NCI-H2107 treated with DMSO at 0.1 percent for 48 hours (cell line): Measurements from ENCODE around the gene ABCC6.
A peak's percentile ranks its signal among the peaks of the same experiment; 100 is the strongest.

Experiments
- DNase-seq: peaks from one replicate; lab custom pipeline; 2025; ENCODE audit not compliant: unreplicated experiment; lab: John Stamatoyannopoulos, UW

ABCC6 gene

GRCh38 chr16:16143931-16144330, 79.4 kb downstream of the ABCC6 start:
- no peak for DNase-seq

GRCh38 chr16:16143038-16143763, 80.1 kb downstream of the ABCC6 start:
- DNase-seq = no peak

- no peak for DNase-seq
Observed at GRCh38 chr16:16141784-16142396, 81.4 kb downstream of the ABCC6 start.

- DNase-seq = no peak
Observed at GRCh38 chr16:16141141-16141540, 82.2 kb downstream of the ABCC6 start.

- DNase-seq = no peak
Observed at GRCh38 chr16:16140537-16140936, 82.8 kb downstream of the ABCC6 start.

GRCh38 chr16:16139806-16140205, 83.5 kb downstream of the ABCC6 start:
- DNase-seq = no peak

- DNase-seq = no peak
Observed at GRCh38 chr16:16139061-16139460, 84.2 kb downstream of the ABCC6 start.

GRCh38 chr16:16138034-16138635, 85.2 kb downstream of the ABCC6 start:
- DNase-seq = no peak

- no peak for DNase-seq
Observed at GRCh38 chr16:16137110-16137509, 86.2 kb downstream of the ABCC6 start.

GRCh38 chr16:16136588-16136987, 86.7 kb downstream of the ABCC6 start:
- no peak for DNase-seq

- no peak for DNase-seq
Observed at GRCh38 chr16:16133943-16134604, 89.2 kb downstream of the ABCC6 start.

- DNase-seq = no peak
Observed at GRCh38 chr16:16131659-16132058, 91.6 kb downstream of the ABCC6 start.

GRCh38 chr16:16131204-16131603, 92.1 kb downstream of the ABCC6 start:
- DNase-seq = no peak

GRCh38 chr16:16127469-16128116, 95.7 kb downstream of the ABCC6 start:
- peak; percentile 7 for DNase-seq

GRCh38 chr16:16126896-16127295, 96.4 kb downstream of the ABCC6 start:
- no peak for DNase-seq

GRCh38 chr16:16124974-16125373, 98.3 kb downstream of the ABCC6 start:
- DNase-seq = no peak

- DNase-seq = no peak
Observed at GRCh38 chr16:16124438-16124837, 98.9 kb downstream of the ABCC6 start.

GRCh38 chr16:16122264-16122663, 101.0 kb downstream of the ABCC6 start:
- no peak for DNase-seq

GRCh38 chr16:16121185-16121727, 102.0 kb downstream of the ABCC6 start:
- no peak for DNase-seq

- DNase-seq = peak; percentile 85
Observed at GRCh38 chr16:16120382-16121184, 102.7 kb downstream of the ABCC6 start.
